Measurements from ENCODE around the gene CAMTA1. TPM values are rescaled to one million over a fixed set of nuclear protein-coding genes. Genes with fewer than 3 reads are reported as not detected.

CAMTA1 gene
- total RNA-seq, 1 donor from 2014 or later: 69.9 TPM

DNA sequence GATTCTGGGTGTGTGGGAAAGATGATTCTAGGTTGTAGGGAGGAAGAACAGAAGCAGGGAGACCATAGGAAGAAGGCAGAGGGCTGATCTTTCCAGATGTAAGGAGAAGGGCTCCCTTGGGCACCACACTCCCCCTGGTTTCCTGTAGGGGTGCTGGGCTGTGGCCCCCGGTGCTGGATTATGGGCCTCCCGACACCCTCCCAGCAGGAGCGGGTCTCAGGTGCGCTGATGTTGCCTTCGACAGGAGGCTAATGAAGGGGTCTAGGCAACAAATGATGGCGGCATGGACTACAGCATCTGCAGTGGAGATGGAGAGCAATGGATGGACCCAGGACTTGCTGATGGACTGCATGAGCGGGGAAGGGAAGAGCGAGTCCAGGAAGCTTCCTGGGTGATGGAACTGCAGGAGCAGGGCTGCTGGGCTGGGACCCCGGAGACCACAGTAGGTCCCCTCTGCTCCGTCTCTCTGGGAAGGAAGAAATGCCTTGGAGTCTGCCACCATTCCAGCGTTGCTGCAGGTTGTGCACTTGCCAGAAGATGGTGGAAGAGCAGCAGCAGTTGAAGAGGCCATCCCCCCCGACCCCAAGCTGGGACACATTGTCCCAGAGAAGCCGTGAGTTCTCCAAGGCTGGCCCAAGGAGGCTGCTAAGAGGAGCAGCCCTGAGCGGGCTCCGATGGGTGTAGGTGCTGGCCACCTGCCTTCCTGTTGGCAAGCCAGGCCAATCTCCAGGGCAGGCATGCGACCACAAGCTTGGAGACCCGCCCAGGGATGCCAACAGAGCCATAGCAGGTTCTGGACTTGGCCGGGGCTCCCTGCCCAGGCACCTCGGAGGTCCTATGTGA lies 890.4 kb downstream of the CAMTA1 start:
- no peak for DNase-seq
- no peaks in the 10 kb centered on the region for H3K4me1 Mint-ChIP-seq
- peaks cover 5% of the 10 kb centered on the region for H3K27me3 Mint-ChIP-seq
- intact Hi-C loops (cut with micrococcal nuclease): no loop called here
- H3K4me3 Mint-ChIP-seq: no peak overlapping the region
- no peak overlapping the region for H3K27ac Mint-ChIP-seq
- H3K36me3 Mint-ChIP-seq (ENCODE audit: low read depth): no peaks in the 10 kb centered on the region
- H3K9me3 Mint-ChIP-seq: no peaks in the 10 kb centered on the region

DNA sequence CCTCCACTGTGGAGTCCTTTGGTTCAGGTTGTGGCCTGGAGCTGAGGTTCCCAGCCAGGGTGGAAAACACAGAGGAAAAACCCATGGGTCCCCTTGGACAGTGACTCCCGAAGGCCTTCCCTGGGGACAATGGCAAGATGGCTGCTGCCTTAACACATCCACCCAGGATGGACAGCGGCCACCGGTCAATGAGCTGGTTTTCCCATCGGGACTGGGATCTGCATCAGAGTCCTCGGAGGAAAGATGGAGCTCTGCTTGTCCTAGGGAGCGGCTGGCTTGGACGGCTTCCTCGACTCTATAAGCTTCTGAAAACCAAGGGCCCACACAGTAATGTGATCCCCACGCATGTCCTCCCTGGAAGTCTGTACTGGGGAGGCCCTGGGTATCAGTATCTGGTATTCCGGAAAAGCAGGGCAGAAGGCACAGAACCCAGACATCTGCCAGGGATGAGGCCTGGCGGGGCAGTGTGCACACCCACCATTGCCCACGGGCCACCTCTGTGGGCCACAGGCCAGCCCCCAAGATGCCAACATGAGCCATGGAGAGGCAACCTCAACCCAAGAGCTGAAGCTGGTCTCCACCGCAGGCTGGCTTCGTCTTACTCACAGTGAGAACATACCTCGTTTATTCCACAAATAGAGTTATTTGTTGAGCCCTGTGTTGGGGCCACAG lies 891.2 kb downstream of the CAMTA1 start:
- H3K27ac Mint-ChIP-seq: no peak overlapping the region
- no peaks in the 10 kb centered on the region for H3K4me1 Mint-ChIP-seq
- DNase-seq: no peak
- H3K4me3 Mint-ChIP-seq: no peak overlapping the region
- H3K27me3 Mint-ChIP-seq: peaks cover 7% of the 10 kb centered on the region
- no peaks in the 10 kb centered on the region for H3K9me3 Mint-ChIP-seq
- intact Hi-C loops (cut with micrococcal nuclease): no loop called here
- H3K36me3 Mint-ChIP-seq (ENCODE audit: low read depth): no peaks in the 10 kb centered on the region

DNA sequence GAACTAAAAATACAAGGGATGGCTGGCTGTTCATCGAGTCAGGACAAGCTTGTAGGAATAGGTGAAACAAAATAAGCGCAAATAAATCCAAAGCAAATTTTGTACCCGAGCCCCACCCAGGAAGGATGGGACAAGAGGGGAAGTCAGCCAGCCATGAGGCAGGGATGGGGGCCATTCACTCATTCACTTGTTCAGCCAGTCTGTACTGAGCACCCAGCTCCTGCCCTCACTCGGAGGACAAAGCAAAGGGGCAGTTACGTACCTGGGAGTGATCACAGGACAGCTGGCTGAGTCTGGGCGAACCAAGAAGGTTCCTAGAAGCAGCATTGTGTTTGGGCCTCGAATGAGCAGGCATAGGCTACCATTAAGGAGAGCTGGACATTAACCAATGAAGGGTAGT lies 891.9 kb downstream of the CAMTA1 start:
- H3K4me1 Mint-ChIP-seq: no peaks in the 10 kb centered on the region
- peaks cover 14% of the 10 kb centered on the region for H3K27me3 Mint-ChIP-seq
- H3K36me3 Mint-ChIP-seq (ENCODE audit: low read depth): no peaks in the 10 kb centered on the region
- DNase-seq: no peak
- H3K27ac Mint-ChIP-seq: no peak overlapping the region
- H3K9me3 Mint-ChIP-seq: no peaks in the 10 kb centered on the region
- intact Hi-C loops (cut with micrococcal nuclease): no loop called here
- H3K4me3 Mint-ChIP-seq: no peak overlapping the region

DNA sequence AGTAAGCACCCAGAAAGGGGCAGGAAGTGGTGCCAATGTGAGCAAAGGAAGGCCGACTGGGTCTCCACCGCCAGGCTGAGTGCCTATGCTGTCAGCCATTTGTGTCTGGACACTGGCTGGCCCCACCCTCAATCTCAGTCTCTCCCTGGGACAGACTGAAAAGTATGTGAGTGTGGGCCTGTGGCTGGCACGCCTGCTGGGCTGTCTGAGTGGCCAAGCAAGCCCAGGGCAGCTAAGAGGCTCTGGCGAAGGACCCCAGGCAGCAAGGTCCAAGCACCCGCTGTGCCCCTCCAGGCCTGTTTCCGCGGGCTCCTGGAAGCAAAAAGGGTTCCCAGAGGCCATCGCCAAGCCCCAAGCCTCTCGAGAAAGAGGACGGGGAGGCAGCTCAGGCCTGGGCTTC lies 892.6 kb downstream of the CAMTA1 start:
- Mint-ChIP-seq H3K9me3 (no peaks in the 10 kb centered on the region), H3K27ac (no peak overlapping the region), H3K27me3 (peaks cover 15% of the 10 kb centered on the region), H3K4me3 (no peak overlapping the region), H3K36me3 (ENCODE audit: low read depth) (no peaks in the 10 kb centered on the region), H3K4me1 (no peaks in the 10 kb centered on the region)
- no peak for DNase-seq
- intact Hi-C loops (cut with micrococcal nuclease): no loop called here

DNA sequence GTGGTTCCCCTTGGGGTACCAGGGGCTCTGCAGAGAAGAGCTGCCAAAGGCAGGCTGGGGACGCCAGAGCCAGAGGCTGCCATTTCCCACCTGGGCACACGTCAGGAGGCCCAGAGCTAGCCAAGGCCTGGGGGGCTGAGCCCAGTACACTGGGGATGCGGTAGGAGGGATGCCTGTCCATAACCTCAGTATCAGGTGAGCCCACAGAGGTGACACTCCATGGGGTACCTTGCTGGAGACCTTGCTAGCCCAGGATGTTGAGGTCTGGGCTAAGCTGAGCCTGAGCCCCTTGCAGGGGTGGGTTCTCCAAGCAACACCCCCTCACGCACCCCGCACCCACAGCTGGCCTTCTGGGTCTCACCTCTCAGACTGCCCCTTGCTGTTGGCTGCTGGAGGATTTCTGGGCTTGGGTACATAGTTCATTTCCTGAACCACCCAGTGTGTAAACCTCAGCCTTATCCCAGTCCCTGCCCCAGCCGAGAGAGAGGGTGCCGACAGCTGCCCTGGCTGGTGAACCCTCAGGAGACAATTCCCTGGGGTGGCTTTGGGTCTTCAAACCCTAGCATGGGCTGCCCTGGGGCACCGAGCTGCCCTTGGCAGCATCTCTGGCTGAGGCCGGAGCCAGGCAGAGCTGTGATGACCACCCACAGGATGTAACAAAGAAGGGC lies 893.4 kb downstream of the CAMTA1 start:
- no peak for DNase-seq
- Mint-ChIP-seq H3K4me1 (no peaks in the 10 kb centered on the region), H3K27ac (no peak overlapping the region), H3K4me3 (no peak overlapping the region), H3K27me3 (peaks cover 15% of the 10 kb centered on the region), H3K9me3 (no peaks in the 10 kb centered on the region), H3K36me3 (ENCODE audit: low read depth) (no peaks in the 10 kb centered on the region)
- intact Hi-C loops (cut with micrococcal nuclease): no loop called here

DNA sequence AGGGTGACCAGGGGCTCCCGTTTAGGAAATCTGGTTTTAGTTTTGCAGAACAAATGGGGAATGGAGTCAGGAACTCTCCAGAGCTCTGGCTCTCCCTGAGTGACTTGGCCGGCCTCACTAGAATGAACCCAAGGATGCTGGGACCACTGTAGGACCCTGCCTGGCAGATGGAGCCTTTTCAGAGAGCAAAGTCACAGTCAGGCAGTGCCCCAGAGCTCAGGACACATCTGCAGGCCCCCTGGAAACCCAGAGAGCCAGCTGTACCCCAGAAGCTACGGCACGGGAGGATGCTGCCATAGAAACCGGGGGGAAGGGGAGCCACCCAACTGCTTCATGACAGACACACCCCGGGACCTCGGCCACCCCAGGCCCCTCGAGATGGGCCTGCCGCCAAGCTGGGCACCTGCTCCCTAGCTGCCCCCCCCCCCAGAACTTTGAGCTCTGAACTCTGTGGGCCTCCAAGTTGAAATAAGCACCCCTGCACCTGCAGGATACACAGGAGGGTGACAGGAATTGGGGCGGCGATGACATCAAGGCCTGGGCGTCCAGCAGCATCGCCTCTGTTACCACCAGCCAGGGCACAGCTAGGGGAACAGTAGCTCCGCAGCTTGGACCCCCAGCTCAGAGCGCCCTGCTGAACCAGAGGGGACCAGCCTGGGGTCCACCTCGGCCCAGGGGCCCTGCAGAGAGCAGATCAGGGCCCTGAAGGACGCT lies 894.1 kb downstream of the CAMTA1 start:
- intact Hi-C loops (cut with micrococcal nuclease): no loop called here
- Mint-ChIP-seq H3K27ac (no peak overlapping the region), H3K4me1 (no peaks in the 10 kb centered on the region), H3K36me3 (ENCODE audit: low read depth) (no peaks in the 10 kb centered on the region), H3K4me3 (peak overlapping the region; percentile 51), H3K9me3 (no peaks in the 10 kb centered on the region), H3K27me3 (peaks cover 15% of the 10 kb centered on the region)
- DNase-seq: no peak

GRCh38 chr1:7679873-7680206 lies 894.6 kb downstream of the CAMTA1 start:
- Mint-ChIP-seq H3K9me3 (no peaks in the 10 kb centered on the region), H3K4me1 (no peaks in the 10 kb centered on the region), H3K27ac (no peak overlapping the region), H3K4me3 (peak overlapping the region; percentile 51), H3K36me3 (ENCODE audit: low read depth) (no peaks in the 10 kb centered on the region), H3K27me3 (peaks cover 15% of the 10 kb centered on the region)
- intact Hi-C loops (cut with micrococcal nuclease): loop anchor here (5.0 kb wide), 1 partner anchor 72 kb away; no protein-coding TSS in a partner anchor
- no peak for DNase-seq

- peaks cover 15% of the 10 kb centered on the region for H3K27me3 Mint-ChIP-seq
- DNase-seq: peak; percentile 75
Observed at GRCh38 chr1:7680207-7680954, 895.1 kb downstream of the CAMTA1 start.

DNA sequence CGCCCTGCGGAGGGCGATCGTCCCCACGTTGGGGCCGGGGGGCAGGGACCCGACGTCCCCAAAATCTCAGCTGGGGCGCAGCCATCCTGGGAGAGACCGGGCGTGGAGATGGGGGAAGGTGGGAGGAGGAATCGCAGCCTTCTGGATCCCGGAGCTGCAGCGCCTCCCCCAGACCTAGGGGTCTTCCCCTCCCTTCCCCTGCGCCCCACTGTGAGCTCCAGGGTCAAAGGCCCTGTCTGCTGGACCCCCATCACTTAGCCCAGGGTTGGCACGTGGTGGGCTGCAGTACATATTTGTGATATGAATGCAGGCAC lies 895.7 kb downstream of the CAMTA1 start:
- no peaks in the 10 kb centered on the region for H3K36me3 Mint-ChIP-seq (ENCODE audit: low read depth)
- peak overlapping the region; percentile 70 for H3K4me3 Mint-ChIP-seq
- no peak overlapping the region for H3K27ac Mint-ChIP-seq
- DNase-seq: no peak
- no peaks in the 10 kb centered on the region for H3K4me1 Mint-ChIP-seq
- H3K9me3 Mint-ChIP-seq: no peaks in the 10 kb centered on the region
- H3K27me3 Mint-ChIP-seq: peaks cover 15% of the 10 kb centered on the region
- intact Hi-C loops (cut with micrococcal nuclease): loop anchor here (5.0 kb wide), 1 partner anchor 71 kb away; no protein-coding TSS in a partner anchor

More at GRCh38 chr1:7680207-7680954, 895.1 kb downstream of the CAMTA1 start:
- Mint-ChIP-seq H3K27ac (no peak overlapping the region), H3K4me3 (peak overlapping the region; percentile 75), H3K4me1 (no peaks in the 10 kb centered on the region), H3K9me3 (no peaks in the 10 kb centered on the region), H3K36me3 (ENCODE audit: low read depth) (no peaks in the 10 kb centered on the region)
- intact Hi-C loops (cut with micrococcal nuclease): loop anchor here (5.0 kb wide), 1 partner anchor 72 kb away; no protein-coding TSS in a partner anchor

- H3K27me3 Mint-ChIP-seq: peaks cover 15% of the 10 kb centered on the region
- DNase-seq: no peak
Observed at GRCh38 chr1:7681401-7681800, 896.1 kb downstream of the CAMTA1 start.

GRCh38 chr1:7683521-7683920 lies 898.3 kb downstream of the CAMTA1 start:
- H3K36me3 Mint-ChIP-seq (ENCODE audit: low read depth): no peaks in the 10 kb centered on the region
- DNase-seq: no peak
- no peak overlapping the region for H3K27ac Mint-ChIP-seq
- H3K9me3 Mint-ChIP-seq: no peaks in the 10 kb centered on the region
- intact Hi-C loops (cut with micrococcal nuclease): loop anchor here (5.0 kb wide), 1 partner anchor 69 kb away; no protein-coding TSS in a partner anchor
- H3K27me3 Mint-ChIP-seq: peaks cover 15% of the 10 kb centered on the region
- no peak overlapping the region for H3K4me3 Mint-ChIP-seq
- H3K4me1 Mint-ChIP-seq: no peaks in the 10 kb centered on the region

More at GRCh38 chr1:7681401-7681800, 896.1 kb downstream of the CAMTA1 start:
- H3K27ac Mint-ChIP-seq: no peak overlapping the region
- no peak overlapping the region for H3K4me3 Mint-ChIP-seq
- no peaks in the 10 kb centered on the region for H3K4me1 Mint-ChIP-seq
- H3K9me3 Mint-ChIP-seq: no peaks in the 10 kb centered on the region
- H3K36me3 Mint-ChIP-seq (ENCODE audit: low read depth): no peaks in the 10 kb centered on the region
- intact Hi-C loops (cut with micrococcal nuclease): loop anchor here (5.0 kb wide), 1 partner anchor 71 kb away; no protein-coding TSS in a partner anchor

DNA sequence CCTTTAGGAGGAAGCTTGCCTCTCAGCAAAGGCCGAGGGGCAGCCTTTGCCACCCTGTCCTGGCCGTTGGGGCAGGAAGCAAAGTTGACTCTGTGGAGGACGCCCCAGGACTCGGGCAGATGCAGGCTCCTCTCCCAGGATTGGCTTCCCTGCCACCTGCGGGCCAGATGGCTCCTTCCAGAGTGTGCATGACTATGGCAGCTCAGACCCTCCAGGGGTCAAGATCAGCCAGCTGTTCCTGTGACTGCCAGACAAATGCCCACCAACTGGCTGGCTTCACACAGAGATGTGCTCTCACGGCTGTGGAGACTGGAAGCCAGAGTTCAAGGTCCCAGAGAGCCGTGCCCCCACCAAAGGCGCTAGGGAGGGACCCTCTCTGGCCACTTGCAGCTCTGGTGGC lies 898.9 kb downstream of the CAMTA1 start:
- intact Hi-C loops (cut with micrococcal nuclease): loop anchor here (5.0 kb wide), 1 partner anchor 68 kb away; no protein-coding TSS in a partner anchor
- DNase-seq: no peak
- Mint-ChIP-seq H3K4me1 (no peaks in the 10 kb centered on the region), H3K27ac (no peak overlapping the region), H3K4me3 (no peak overlapping the region), H3K27me3 (peaks cover 14% of the 10 kb centered on the region), H3K9me3 (no peaks in the 10 kb centered on the region), H3K36me3 (ENCODE audit: low read depth) (no peaks in the 10 kb centered on the region)
